H1 (cell line): ENCODE measurements around the gene MROH2B. TPM values are rescaled to one million over a fixed set of nuclear protein-coding genes. Genes with fewer than 3 reads are reported as not detected.

Source experiments
- CTCF ChIA-PET: fragments of 300-600 bp; sonication (Branson Sonifier 250); formaldehyde crosslinking; loops from one replicate; lab custom pipeline; 2021; ENCODE audit not compliant: partially characterized antibody; lab: Charles Lee
- POLR2A ChIA-PET: fragments of 300-600 bp; sonication (Branson Sonifier 250); formaldehyde crosslinking; loops from one replicate; lab custom pipeline; 2021; ENCODE audit warnings: inconsistent platforms; ENCODE audit not compliant: partially characterized antibody; lab: Charles Lee
- DNase-seq, 2 experiments: peaks; one replicate each; pipeline versions ENCODE4 v3.0.0 to v3.0.0-alpha.2; 2010 to 2022; ENCODE audit warnings: low spot score in 2 of 2, low read depth in 1 of 2, mixed read lengths in 1 of 2
- FAIRE-seq: peaks from 2 replicates; lab custom pipeline; 2011; peaks lifted over from hg19 to GRCh38; lab: Jason Lieb, UNC
- H2AFZ ChIP-seq: 2 replicates; pipeline ENCODE4 v1.8.1; 2012; ENCODE audit warnings: low read length, inconsistent platforms
- H2AK5ac ChIP-seq: 2 replicates; pipeline ENCODE4 v1.6.1; 2013; ENCODE audit warnings: low read depth, low read length
- H2BK120ac ChIP-seq: replicated peaks from 2 replicates; pipeline ENCODE3; 2013; ENCODE audit warnings: low read depth, low read length, inconsistent platforms
- H2BK12ac ChIP-seq: 2 replicates; pipeline ENCODE4 v1.6.1; 2013; ENCODE audit warnings: low read depth, low read length
- H2BK15ac ChIP-seq: 2 replicates; pipeline ENCODE4 v1.6.1; 2013; ENCODE audit warnings: low read length
- H2BK20ac ChIP-seq: 2 replicates; pipeline ENCODE4 v1.6.1; 2013; ENCODE audit warnings: low read length
- H2BK5ac ChIP-seq: 2 replicates; pipeline ENCODE4 v1.6.1; 2013; ENCODE audit warnings: low read depth, low read length
- H3K14ac ChIP-seq: 2 replicates; pipeline ENCODE4 v1.6.1; 2013; ENCODE audit warnings: inconsistent platforms; ENCODE audit not compliant: insufficient read length
- H3K18ac ChIP-seq: 2 replicates; pipeline ENCODE4 v1.6.1; 2013; ENCODE audit warnings: low read length; ENCODE audit errors: extremely low read depth
- H3K23ac ChIP-seq: 2 replicates; pipeline ENCODE4 v1.6.1; 2013; ENCODE audit warnings: inconsistent platforms; ENCODE audit not compliant: insufficient read length
- H3K23me2 ChIP-seq: 2 replicates; pipeline ENCODE4 v1.6.1; 2013; ENCODE audit warnings: low read depth, low read length
- H3K27ac ChIP-seq: 2 replicates; pipeline ENCODE4 v1.6.1; 2011; ENCODE audit warnings: low read depth, low read length, inconsistent platforms
- H3K27me3 ChIP-seq, 4 experiments: replicated peaks in 1 of 4; 1 replicate in 1 of 4; 2 replicates in 3 of 4; pipeline versions ENCODE4 v1.6.1 to v1.8.1; 2011 to 2013; ENCODE audit warnings: low read length in 3 of 4, mild to moderate bottlenecking in 3 of 4, inconsistent platforms in 2 of 4, mixed read lengths in 2 of 4, moderate library complexity in 1 of 4; ENCODE audit not compliant: control insufficient read depth in 3 of 4, insufficient read depth in 3 of 4; ENCODE audit errors: extremely low read depth in 1 of 4
- H3K36me3 ChIP-seq, 4 experiments: 2 replicates each; pipeline versions ENCODE4 v1.6.1 to v1.8.1; 2011 to 2013; ENCODE audit warnings: mild to moderate bottlenecking in 4 of 4, low read length in 3 of 4, moderate library complexity in 2 of 4, control low read depth in 1 of 4, inconsistent platforms in 1 of 4; ENCODE audit not compliant: insufficient read depth in 4 of 4, control insufficient read depth in 2 of 4
- H3K4ac ChIP-seq: replicated peaks from 2 replicates; pipeline ENCODE3; 2013; ENCODE audit warnings: low read length, low read depth, mixed read lengths, inconsistent platforms; ENCODE audit not compliant: insufficient read length
- H3K4me1 ChIP-seq, 4 experiments: replicated peaks in 1 of 4; 1 replicate in 1 of 4; 2 replicates in 3 of 4; pipeline versions ENCODE4 v1.6.1 to v1.8.1; 2011 to 2013; ENCODE audit warnings: low read length in 3 of 4, inconsistent platforms in 2 of 4, mixed read lengths in 1 of 4; ENCODE audit not compliant: insufficient read depth in 4 of 4, control insufficient read depth in 3 of 4
- H3K4me2 ChIP-seq, 2 experiments: 2 replicates each; pipeline versions ENCODE4 v1.6.1 to v1.8.1; 2011 to 2013; ENCODE audit warnings: low read depth in 2 of 2, low read length in 2 of 2, control low read depth in 1 of 2, inconsistent platforms in 1 of 2, mild to moderate bottlenecking in 1 of 2; ENCODE audit not compliant: insufficient read depth in 1 of 2
- H3K4me3 ChIP-seq, 4 experiments: fragments of 200-600, 300-600 bp in 1 of 4; sonication (generic), shearing (Covaris generic), sonication (Bioruptor Twin) in 1 of 4; 2 replicates each; pipeline versions ENCODE4 v1.5.1 to v1.8.1; 2011 to 2016; ENCODE audit warnings: low read length in 4 of 4, low read depth in 3 of 4, control low read depth in 2 of 4, inconsistent platforms in 2 of 4, mild to moderate bottlenecking in 2 of 4, mixed read lengths in 1 of 4, moderate library complexity in 1 of 4; ENCODE audit not compliant: insufficient read depth in 2 of 4; ENCODE audit errors: extremely low read depth in 1 of 4
- H3K56ac ChIP-seq: replicated peaks from 2 replicates; pipeline ENCODE3; 2013; ENCODE audit warnings: low read depth, mild to moderate bottlenecking, mixed read lengths, low read length, inconsistent platforms; ENCODE audit not compliant: insufficient read length
- H3K79me1 ChIP-seq: 2 replicates; pipeline ENCODE4 v1.6.1; 2013; ENCODE audit warnings: low read depth, low read length, control low read depth
- H3K79me2 ChIP-seq, 2 experiments: 2 replicates each; pipeline versions ENCODE4 v1.6.1 to v1.8.1; 2012 to 2013; ENCODE audit warnings: low read length in 2 of 2, mild to moderate bottlenecking in 2 of 2, inconsistent platforms in 1 of 2; ENCODE audit not compliant: insufficient read depth in 2 of 2, control insufficient read depth in 1 of 2
- H3K9ac ChIP-seq, 4 experiments: replicated peaks in 1 of 4; 1 replicate in 1 of 4; 2 replicates in 3 of 4; pipeline versions ENCODE4 v1.6.1 to v1.8.1; 2011 to 2013; ENCODE audit warnings: low read depth in 3 of 4, low read length in 3 of 4, control low read depth in 2 of 4, mild to moderate bottlenecking in 2 of 4, moderate library complexity in 2 of 4, inconsistent platforms in 1 of 4; ENCODE audit errors: extremely low read depth in 1 of 4
- H3K9me3 ChIP-seq, 2 experiments: 2 replicates each; pipeline versions ENCODE4 v1.6.1 to v1.8.1; 2012 to 2013; ENCODE audit warnings: mild to moderate bottlenecking in 2 of 2, moderate library complexity in 2 of 2, control low read depth in 1 of 2, inconsistent platforms in 1 of 2, low read depth in 1 of 2, low read length in 1 of 2, mixed read lengths in 1 of 2; ENCODE audit not compliant: insufficient read depth in 2 of 2
- H4K20me1 ChIP-seq, 2 experiments: replicated peaks in 1 of 2; 2 replicates each; pipeline versions ENCODE3 to v1.8.1; 2011 to 2013; ENCODE audit warnings: inconsistent platforms in 2 of 2, low read length in 2 of 2, mild to moderate bottlenecking in 1 of 2; ENCODE audit not compliant: insufficient read depth in 2 of 2, control insufficient read depth in 1 of 2
- H4K5ac ChIP-seq: 2 replicates; pipeline ENCODE4 v1.6.1; 2013; ENCODE audit warnings: low read length, low read depth, mixed read lengths, inconsistent platforms; ENCODE audit not compliant: insufficient read length
- H4K8ac ChIP-seq: 2 replicates; pipeline ENCODE4 v1.8.0; 2013; ENCODE audit warnings: mild to moderate bottlenecking, moderate library complexity, low read length, inconsistent platforms; ENCODE audit not compliant: insufficient read depth; ENCODE audit errors: extremely low read depth
- H4K91ac ChIP-seq: replicated peaks from 2 replicates; pipeline ENCODE3; 2013; ENCODE audit warnings: low read length, mixed read lengths, inconsistent platforms; ENCODE audit not compliant: insufficient read length
- BACH1 ChIP-seq: IDR thresholded peaks from 2 replicates; pipeline ENCODE4 v1.6.1; 2012; ENCODE audit warnings: low read length, improper control_type of control experiment
- CBX5 ChIP-seq: fragments of 300-800, 300-1000 bp; sonication (generic); IDR thresholded peaks from 2 replicates; pipeline ENCODE4 v1.7.1; 2016; ENCODE audit warnings: antibody characterized with exemption, low read length, low read depth
- CTBP2 ChIP-seq: IDR thresholded peaks from 2 replicates; pipeline ENCODE4 v1.7.0; 2011; ENCODE audit warnings: borderline replicate concordance, mild to moderate bottlenecking, moderate library complexity, mixed read lengths, low read length; ENCODE audit not compliant: insufficient read depth, insufficient read length
- KDM1A ChIP-seq: fragments of 200-600, 300-600 bp; sonication (generic); IDR thresholded peaks from 2 replicates; pipeline ENCODE4 v1.7.1; 2016; ENCODE audit warnings: mild to moderate bottlenecking, low read length, borderline replicate concordance
- PHF8 ChIP-seq: fragments of 200-600 bp; sonication (generic); conservative IDR thresholded peaks from 2 replicates; pipeline ENCODE4 v1.7.1; 2012; ENCODE audit warnings: low read depth, mild to moderate bottlenecking, inconsistent platforms, low read length, moderate library complexity
- SP2 ChIP-seq: IDR thresholded peaks from 2 replicates; pipeline ENCODE4 v1.6.1; 2012; ENCODE audit warnings: mild to moderate bottlenecking, low read length, inconsistent platforms
- YY1 ChIP-seq: IDR thresholded peaks from 2 replicates; pipeline ENCODE4 v1.6.1; 2011; ENCODE audit warnings: low read depth, mild to moderate bottlenecking, low read length
- WGBS, 2 experiments: shearing (Covaris generic) in 1 of 2; methylation state at CpG; one replicate each; pipeline versions ENCODE4 v1.1.6 to v1.1.7; 2013 to 2015; ENCODE audit warnings: low lambda C conversion rate in 2 of 2, mixed read lengths in 2 of 2, inconsistent platforms in 1 of 2, low coverage in 1 of 2, missing lambda C conversion rate in 1 of 2; ENCODE audit not compliant: insufficient replicate concordance in 2 of 2, insufficient coverage in 1 of 2, insufficient read length in 1 of 2; ENCODE audit errors: extremely low coverage in 1 of 2, missing lambda C conversion rate in 1 of 2; 5-methylcytosine and 5-hydroxymethylcytosine counted together
- polyA plus RNA-seq, 7 experiments: library from polyadenylated mRNA; depleted of rRNA in 3 of 7; stranded (reverse) in 5 of 7; unstranded in 2 of 7; fragments of >200 nt in 5 of 7; fragments of 200-250 nt in 2 of 7; gene quantifications; 1 replicate in 5 of 7; 2 replicates in 1 of 7; 4 replicates in 1 of 7; pipeline versions ENCODE4 v1.2.1 to v1.2.3, GENCODE V29; 2011 to 2013; ENCODE audit warnings: missing spikeins in 2 of 7, mixed read lengths in 2 of 7
- total RNA-seq: library from RNA; stranded (reverse); fragmentation: NEBNext Ultra II Directional; extraction: Animal tissue kit (Norgen Biotek cat#: 25700); gene quantifications from 2 replicates; pipeline ENCODE4 v1.2.1, GENCODE V29; 2021

The MROH2B gene
- total and polyA plus RNA-seq, 2 of the 8 experiments (the other 6 are each of a cell fraction or from before 2014, with no cell fraction given) = not detected

- no peak overlapping the region for H3K23ac ChIP-seq
These were observed 112.3 kb downstream of the MROH2B start for GRCh38 chr5:40958811-40959210.

More at GRCh38 chr5:40958811-40959210, 112.3 kb downstream of the MROH2B start:
- no peak overlapping the region for H3K14ac ChIP-seq
- no peak overlapping the region for H3K18ac ChIP-seq
- no peak overlapping the region for H2AFZ ChIP-seq
- no peaks in the 10 kb centered on the region for H3K79me2 ChIP-seq
- no peaks in the 10 kb centered on the region for H3K36me3 ChIP-seq
- H3K27me3 ChIP-seq = no peaks in the 10 kb centered on the region
- no peak overlapping the region for H4K5ac ChIP-seq
- no peak overlapping the region for H2BK15ac ChIP-seq
- H3K4me2 ChIP-seq = no peak overlapping the region
- 94% methylated on average over 5 of the region's 5 CpGs; no CpG with 5 or more reads in 1 of the 2 experiments for WGBS, 2 experiments
- no peak overlapping the region for H2BK12ac ChIP-seq
- H3K9me3 ChIP-seq = peaks cover 0 to 6% of the 10 kb centered on the region in 2 experiments; a peak in 1 of 4 replicates
- no peak overlapping the region for H3K9ac ChIP-seq
- ChIA-PET CTCF (no interaction called here), POLR2A (no interaction called here)
- 0 out of 7 replicates have a peak, but pooled peaks cover 0 to 3% (median 0%) of the 10 kb centered on the region in 4 experiments for H3K4me1 ChIP-seq
- H2BK120ac ChIP-seq = no peak overlapping the region
- no peak overlapping the region for H3K4ac ChIP-seq
- DNase-seq (no peak), FAIRE-seq (no peak)
- H4K20me1 ChIP-seq = no peaks in the 10 kb centered on the region
- no peaks in the 10 kb centered on the region for H3K23me2 ChIP-seq
- TF ChIP-seq CTBP2 = no peak
- no peak for TF ChIP-seq PHF8
- TF ChIP-seq BACH1 = no peak
- no peak for TF ChIP-seq KDM1A
- no peak for TF ChIP-seq YY1
- no peak for TF ChIP-seq CBX5
- TF ChIP-seq SP2 = no peak
- no peak overlapping the region for H3K4me3 ChIP-seq
- no peak overlapping the region for H3K27ac ChIP-seq
- H3K79me1 ChIP-seq = no peaks in the 10 kb centered on the region
- H2BK5ac ChIP-seq = no peak overlapping the region
- no peak overlapping the region for H3K56ac ChIP-seq
- H2AK5ac ChIP-seq = no peak overlapping the region
- H4K91ac ChIP-seq = no peak overlapping the region
- no peak overlapping the region for H2BK20ac ChIP-seq
- no peak overlapping the region for H4K8ac ChIP-seq
